Left renal cortex interstitium (tissue), 4 donors: ENCODE measurements around the gene FAM83B. TPM values are rescaled to one million over a fixed set of nuclear protein-coding genes. Genes with fewer than 3 reads are reported as not detected.
"Not testable (repeated sequence)": the region's sequence is repeated elsewhere in the genome, so short reads cannot be mapped to it uniquely, and the experiment has no call there.

Experiments
- DNase-seq, 4 donors: peaks; one replicate each; pipeline ENCODE4 v3.0.0-alpha.2; 2013; ENCODE audit warnings: low read depth in 4 of 4, low spot score in 2 of 4, missing footprints in 1 of 4
- polyA plus RNA-seq, 4 donors: library from polyadenylated mRNA; unstranded; fragments of 120-200 nt; gene quantifications; one replicate each; pipeline ENCODE4 v1.2.1, GENCODE V29; 2013; ENCODE audit not compliant: insufficient read length in 4 of 4

Gene FAM83B
- polyA plus RNA-seq, 4 donors, result 7.0 to 11.6 (median 10.0) TPM

GRCh38 chr6:54897462-54898189, 51.1 kb downstream of the FAM83B start:
- no peak for DNase-seq

- no peak for DNase-seq
These were observed 52.2 kb downstream of the FAM83B start for GRCh38 chr6:54898767-54899166.

- no peak for DNase-seq
These were observed 52.9 kb downstream of the FAM83B start for GRCh38 chr6:54899442-54899841.

GRCh38 chr6:54899986-54900385, 53.4 kb downstream of the FAM83B start:
- no peak for DNase-seq

- DNase-seq, result no peak
These were observed 54.1 kb downstream of the FAM83B start for GRCh38 chr6:54900666-54901065.

GRCh38 chr6:54903884-54904283, 57.3 kb downstream of the FAM83B start:
- DNase-seq, result no peak

GRCh38 chr6:54907355-54907754, 60.8 kb downstream of the FAM83B start:
- no peak for DNase-seq

GRCh38 chr6:54909184-54909583, 62.6 kb downstream of the FAM83B start:
- no peak for DNase-seq

DNA sequence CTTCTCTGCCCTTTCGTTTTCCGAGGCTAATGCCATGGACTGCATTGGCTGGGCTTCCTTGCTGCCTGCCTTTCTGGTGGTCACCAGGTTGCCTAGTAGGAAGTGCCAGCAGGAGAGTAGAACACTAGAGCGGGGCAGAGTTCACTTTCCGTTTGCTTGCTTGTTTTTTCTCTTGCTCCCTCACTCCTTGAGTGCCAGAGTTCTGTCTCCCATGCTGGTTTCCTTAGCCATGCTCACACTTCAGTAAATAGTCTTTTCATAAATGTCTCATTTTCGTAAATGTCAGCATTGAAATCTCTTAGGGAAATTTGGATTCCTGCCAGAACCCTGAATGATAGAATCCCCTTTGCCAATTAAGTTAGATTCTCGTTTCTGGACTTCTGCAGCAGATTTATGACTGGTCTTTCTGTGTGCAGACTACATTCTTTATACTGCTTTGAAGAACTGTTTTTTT, 63.9 kb downstream of the FAM83B start:
- no peak for DNase-seq

DNA sequence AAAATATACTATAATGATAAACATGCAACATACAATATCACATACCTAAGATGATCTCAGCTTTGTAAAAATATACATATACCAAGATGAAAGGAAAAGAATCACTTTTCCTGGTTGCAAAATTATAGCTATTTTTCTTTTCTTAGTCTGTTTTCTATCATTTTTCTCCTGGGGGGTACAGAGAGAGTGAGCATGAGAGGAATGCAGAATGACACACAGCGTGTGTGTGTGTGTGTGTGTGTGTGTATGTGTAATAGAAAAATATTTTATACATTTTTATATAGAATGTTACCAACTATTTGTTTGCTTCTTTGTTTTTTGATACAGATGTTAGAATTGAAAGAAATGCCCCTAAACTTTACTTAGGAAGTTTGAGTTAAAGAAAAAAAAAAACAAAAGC, 64.3 kb downstream of the FAM83B start:
- DNase-seq, result no peak

GRCh38 chr6:54913211-54913610, 66.6 kb downstream of the FAM83B start:
- no peak for DNase-seq

DNA sequence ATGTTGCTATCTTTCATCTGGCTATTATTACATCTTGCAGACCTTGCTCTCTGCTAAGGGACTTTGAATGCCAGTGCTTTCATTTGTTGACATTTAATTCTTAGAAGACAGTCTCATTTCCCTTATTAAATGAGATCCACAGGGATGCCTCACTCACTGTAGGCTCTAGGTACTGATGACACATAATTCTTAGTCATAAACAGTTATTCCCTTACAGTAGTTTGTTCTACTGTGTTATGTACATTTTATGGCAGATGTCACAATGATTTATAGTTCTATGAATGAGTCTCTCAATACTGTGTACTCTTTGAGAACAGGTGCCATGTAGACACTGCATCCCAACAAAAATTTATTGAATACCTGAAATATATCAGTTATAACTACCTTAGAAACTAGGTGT, 70.3 kb downstream of the FAM83B start:
- DNase-seq, result no peak

DNA sequence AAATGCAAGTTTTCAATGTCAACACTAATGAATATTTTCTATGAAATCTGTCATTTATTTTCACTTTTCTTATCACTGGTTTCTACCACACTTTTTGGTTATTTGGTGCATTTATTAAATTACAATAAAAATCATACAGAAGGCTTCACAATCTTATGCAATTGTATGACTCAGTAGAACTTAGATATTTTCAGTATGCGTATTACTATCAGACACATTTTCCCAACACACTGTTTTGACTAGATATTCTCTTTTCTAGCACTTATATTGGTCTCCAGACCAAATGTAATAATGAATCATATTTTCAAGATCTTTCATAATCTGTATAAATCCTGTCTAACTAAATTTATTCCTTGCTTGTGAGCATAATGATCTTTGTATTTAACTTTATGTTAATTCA, 74.1 kb downstream of the FAM83B start:
- DNase-seq, result no peak

GRCh38 chr6:54921891-54922290, 75.3 kb downstream of the FAM83B start:
- no peak for DNase-seq

GRCh38 chr6:54929245-54929909, 82.8 kb downstream of the FAM83B start:
- DNase-seq, result no peak

- DNase-seq, result no peak
These were observed 86.1 kb downstream of the FAM83B start for GRCh38 chr6:54932622-54933021.

- no peak for DNase-seq
These were observed 89.2 kb downstream of the FAM83B start for GRCh38 chr6:54935739-54936138.

GRCh38 chr6:54937371-54937770, 90.8 kb downstream of the FAM83B start:
- DNase-seq, result no peak

GRCh38 chr6:54957698-54958097, 111.1 kb downstream of the FAM83B start:
- no peak for DNase-seq

- DNase-seq, result no peak
These were observed 111.9 kb downstream of the FAM83B start for GRCh38 chr6:54958446-54958845.

DNA sequence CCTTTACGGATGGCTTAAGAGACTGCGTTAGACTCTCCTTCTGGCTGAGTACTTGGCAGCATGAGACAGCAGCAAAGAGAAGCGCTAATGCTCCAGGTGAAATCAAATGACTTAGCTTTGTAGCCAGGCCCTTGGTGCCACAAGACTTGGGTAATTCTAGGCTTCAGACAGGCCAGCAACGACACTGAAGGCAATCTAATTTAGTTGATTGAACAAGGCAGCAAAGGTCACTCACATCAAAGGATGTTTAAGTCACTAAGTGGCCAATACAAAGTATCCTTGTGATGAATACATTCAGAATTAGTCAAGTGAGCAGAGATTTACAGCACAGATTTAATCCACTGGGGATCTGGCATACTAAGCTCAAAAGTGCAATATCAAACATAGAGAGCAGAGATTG, 113.2 kb downstream of the FAM83B start:
- no peak for DNase-seq

GRCh38 chr6:54961372-54961771, 114.8 kb downstream of the FAM83B start:
- DNase-seq, result not testable (repeated sequence)
